ENCODE measurements around the gene MAST2.
A peak's percentile ranks its signal among the peaks of the same experiment; 100 is the strongest.

Gene MAST2

GRCh38 chr1:45983967-45984366 is 180.6 kb downstream of the MAST2 start:
- no peak for DNase-seq

GRCh38 chr1:45987204-45987603 is 183.8 kb downstream of the MAST2 start:
- DNase-seq = no peak

- no peak for DNase-seq
Observed at GRCh38 chr1:45989249-45989648, 185.8 kb downstream of the MAST2 start.

- DNase-seq = no peak
Observed at GRCh38 chr1:45994423-45994822, 191.0 kb downstream of the MAST2 start.

- no peak for DNase-seq
Observed at GRCh38 chr1:45995298-45995697, 191.9 kb downstream of the MAST2 start.

GRCh38 chr1:45998020-45998617 is 194.7 kb downstream of the MAST2 start:
- no peak for DNase-seq

- no peak for DNase-seq
Observed at GRCh38 chr1:45999507-45999906, 196.1 kb downstream of the MAST2 start.

- DNase-seq = no peak
Observed at GRCh38 chr1:46001081-46001785, 197.8 kb downstream of the MAST2 start.

- no peak for DNase-seq
Observed at GRCh38 chr1:46002551-46003150, 199.2 kb downstream of the MAST2 start.

- no peak for DNase-seq
Observed at GRCh38 chr1:46003315-46003714, 199.9 kb downstream of the MAST2 start.

GRCh38 chr1:46004492-46004891 is 201.1 kb downstream of the MAST2 start:
- DNase-seq = no peak

GRCh38 chr1:46005594-46005993 is 202.2 kb downstream of the MAST2 start:
- no peak for DNase-seq

- no peak for DNase-seq
Observed at GRCh38 chr1:46008585-46008984, 205.2 kb downstream of the MAST2 start.

GRCh38 chr1:46010611-46011010 is 207.2 kb downstream of the MAST2 start:
- DNase-seq = no peak

- DNase-seq = no peak
Observed at GRCh38 chr1:46011121-46011695, 207.8 kb downstream of the MAST2 start.

GRCh38 chr1:46012236-46012635 is 208.8 kb downstream of the MAST2 start:
- peak; percentile 54 for DNase-seq

- peak; percentile 14 for DNase-seq
Observed at GRCh38 chr1:46013581-46013980, 210.2 kb downstream of the MAST2 start.

GRCh38 chr1:46017876-46018503 is 214.6 kb downstream of the MAST2 start:
- DNase-seq = no peak

GRCh38 chr1:46019348-46019747 is 215.9 kb downstream of the MAST2 start:
- no peak for DNase-seq

- DNase-seq = no peak
Observed at GRCh38 chr1:46020010-46020409, 216.6 kb downstream of the MAST2 start.

GRCh38 chr1:46021046-46021996 is 217.9 kb downstream of the MAST2 start:
- DNase-seq = no peak

- DNase-seq = no peak
Observed at GRCh38 chr1:46026531-46026930, 223.1 kb downstream of the MAST2 start.

Data from fibroblast of skin of abdomen (primary cell).